Vagina (tissue), 2 donors: ENCODE measurements around the gene SUPT3H. TPM values are rescaled to one million over a fixed set of nuclear protein-coding genes. Genes with fewer than 3 reads are reported as not detected.
"Not testable (repeated sequence)": the region's sequence is repeated elsewhere in the genome, so short reads cannot be mapped to it uniquely, and the experiment has no call there.

Experiments
- DNase-seq, 2 donors: peaks; one replicate each; pipeline ENCODE4 v3.0.0-alpha.2; 2017; ENCODE audit errors: extremely low spot score in 2 of 2
- H3K27ac ChIP-seq: fragments of 200-600 bp; sonication (generic); one replicate; pipeline ENCODE4 v1.5.1; 2019
- H3K27me3 ChIP-seq: fragments of 200-600 bp; sonication (generic); one replicate; pipeline ENCODE4 v1.5.1; 2019
- H3K36me3 ChIP-seq, 2 donors: fragments of 200-600 bp; sonication (generic); one replicate each; pipeline ENCODE4 v1.5.1; 2017 to 2019
- H3K4me1 ChIP-seq: fragments of 200-600 bp; sonication (generic); one replicate; pipeline ENCODE4 v1.5.1; 2019
- H3K4me3 ChIP-seq, 2 donors: fragments of 200-600 bp; sonication (generic); 1 replicate in 1 of 2; 2 replicates in 1 of 2; pipeline ENCODE4 v1.5.1; 2016 to 2019
- H3K9me3 ChIP-seq: fragments of 200-600 bp; sonication (generic); one replicate; pipeline ENCODE4 v1.5.1; 2019
- POLR2A ChIP-seq, 2 donors: fragments of 450-650 bp; IDR thresholded peaks; one replicate each; pipeline ENCODE4 v1.6.1; 2017; ENCODE audit warnings: antibody characterized with exemption in 2 of 2, mild to moderate bottlenecking in 2 of 2, moderate library complexity in 2 of 2
- POLR2AphosphoS5 ChIP-seq, 2 donors: sonication (generic); formaldehyde crosslinking; IDR thresholded peaks; one replicate each; pipeline ENCODE4 v1.9.0; 2017; ENCODE audit warnings: antibody characterized with exemption in 2 of 2, mild to moderate bottlenecking in 2 of 2, low read depth in 1 of 2; ENCODE audit not compliant: insufficient read depth in 1 of 2
- intact Hi-C: fragments of 100-400 bp; cut with DNase I; formaldehyde crosslinking; loops from one replicate; pipeline ENCODE4 v1.15.1; 2023
- total RNA-seq: library from RNA; depleted of rRNA; stranded (reverse); fragments of >200 nt; gene quantifications from one replicate; pipeline ENCODE4 v1.2.3, GENCODE V29; 2016
- TF ChIP-seq, protein P1 (sequence below), 3 experiments: fragments of 450-650 bp in 2 of 3; fragments of 200-600 bp in 1 of 3; sonication (generic) in 1 of 3; IDR thresholded peaks; one replicate each; pipeline ENCODE4 v1.5.1; 2017 to 2019; ENCODE audit warnings: antibody characterized with exemption in 3 of 3, mild to moderate bottlenecking in 2 of 3, moderate library complexity in 2 of 3

The SUPT3H gene
- total RNA-seq, 1 donor from 2014 or later = 4.2 TPM

DNA sequence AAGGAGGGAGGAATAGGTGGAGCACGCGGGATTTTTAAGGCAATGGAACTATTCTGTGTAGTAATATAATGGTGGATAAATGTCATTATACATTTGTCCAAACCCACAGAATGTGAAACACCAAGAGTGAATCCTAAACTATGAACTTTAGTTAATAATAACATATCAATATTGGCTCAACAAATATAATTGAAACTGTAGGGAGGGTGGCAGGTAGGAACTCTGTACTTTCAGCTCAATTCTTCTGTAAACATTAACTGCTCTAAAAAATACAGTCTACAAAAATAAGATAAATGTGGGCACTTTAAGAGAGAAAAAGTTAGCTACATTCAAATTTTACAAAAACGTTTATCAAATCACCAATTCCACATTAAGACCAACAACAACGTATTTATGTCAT, 186.3 kb downstream of the SUPT3H start:
- intact Hi-C loops = no loop called here
- Histone ChIP-seq H3K27me3 (no peaks in the 10 kb centered on the region), H3K4me1 (no peaks in the 10 kb centered on the region), H3K27ac (no peak overlapping the region), H3K36me3 (no peaks in the 10 kb centered on the region), H3K4me3 (no peak overlapping the region), H3K9me3 (no peaks in the 10 kb centered on the region)
- no peak for DNase-seq
- TF ChIP-seq, protein P1, sequence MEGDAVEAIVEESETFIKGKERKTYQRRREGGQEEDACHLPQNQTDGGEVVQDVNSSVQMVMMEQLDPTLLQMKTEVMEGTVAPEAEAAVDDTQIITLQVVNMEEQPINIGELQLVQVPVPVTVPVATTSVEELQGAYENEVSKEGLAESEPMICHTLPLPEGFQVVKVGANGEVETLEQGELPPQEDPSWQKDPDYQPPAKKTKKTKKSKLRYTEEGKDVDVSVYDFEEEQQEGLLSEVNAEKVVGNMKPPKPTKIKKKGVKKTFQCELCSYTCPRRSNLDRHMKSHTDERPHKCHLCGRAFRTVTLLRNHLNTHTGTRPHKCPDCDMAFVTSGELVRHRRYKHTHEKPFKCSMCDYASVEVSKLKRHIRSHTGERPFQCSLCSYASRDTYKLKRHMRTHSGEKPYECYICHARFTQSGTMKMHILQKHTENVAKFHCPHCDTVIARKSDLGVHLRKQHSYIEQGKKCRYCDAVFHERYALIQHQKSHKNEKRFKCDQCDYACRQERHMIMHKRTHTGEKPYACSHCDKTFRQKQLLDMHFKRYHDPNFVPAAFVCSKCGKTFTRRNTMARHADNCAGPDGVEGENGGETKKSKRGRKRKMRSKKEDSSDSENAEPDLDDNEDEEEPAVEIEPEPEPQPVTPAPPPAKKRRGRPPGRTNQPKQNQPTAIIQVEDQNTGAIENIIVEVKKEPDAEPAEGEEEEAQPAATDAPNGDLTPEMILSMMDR (IDR thresholded peaks at IDR 0.05) = no peak
- TF ChIP-seq POLR2A (IDR thresholded peaks at IDR 0.05) (no peak), POLR2AphosphoS5 (IDR thresholded peaks at IDR 0.05; ENCODE audit: insufficient read depth in 1 of 2, low read depth in 1 of 2) (no peak)

DNA sequence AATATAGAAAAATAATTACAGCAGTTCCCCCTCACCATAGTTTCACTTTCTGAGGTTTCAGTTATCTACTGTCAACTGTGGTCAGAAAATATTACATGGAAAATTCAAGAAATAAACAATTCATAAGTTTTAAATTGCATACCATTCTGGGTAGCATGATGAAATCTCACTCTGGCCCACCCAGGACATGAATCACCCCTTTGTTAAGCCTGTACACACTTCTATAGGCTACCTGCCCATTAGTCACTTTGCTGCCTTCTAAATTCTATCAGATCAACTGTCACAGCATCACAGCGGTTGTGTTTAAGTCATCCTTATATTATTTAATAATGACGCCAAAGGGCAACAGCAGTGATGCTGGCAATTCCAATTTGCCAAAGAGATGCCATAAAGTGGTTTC, 189.9 kb downstream of the SUPT3H start:
- no peaks in the 10 kb centered on the region for H3K27me3 ChIP-seq
- no peaks in the 10 kb centered on the region for H3K4me1 ChIP-seq
- DNase-seq = no peak
- no peaks in the 10 kb centered on the region for H3K36me3 ChIP-seq
- H3K9me3 ChIP-seq = no peaks in the 10 kb centered on the region
- intact Hi-C loops = no loop called here
- TF ChIP-seq POLR2A (IDR thresholded peaks at IDR 0.05) (no peak), POLR2AphosphoS5 (IDR thresholded peaks at IDR 0.05; ENCODE audit: insufficient read depth in 1 of 2, low read depth in 1 of 2) (no peak)
- TF ChIP-seq, protein P1 (IDR thresholded peaks at IDR 0.05) = no peak
- no peak overlapping the region for H3K4me3 ChIP-seq
- H3K27ac ChIP-seq = no peak overlapping the region

- Histone ChIP-seq H3K36me3 (no peaks in the 10 kb centered on the region), H3K4me1 (no peaks in the 10 kb centered on the region), H3K4me3 (no peak overlapping the region), H3K27ac (no peak overlapping the region), H3K9me3 (no peaks in the 10 kb centered on the region), H3K27me3 (no peaks in the 10 kb centered on the region)
- no peak for DNase-seq
- TF ChIP-seq, protein P1 (IDR thresholded peaks at IDR 0.05) = no peak
- TF ChIP-seq POLR2AphosphoS5 (IDR thresholded peaks at IDR 0.05; ENCODE audit: insufficient read depth in 1 of 2, low read depth in 1 of 2) (no peak), POLR2A (IDR thresholded peaks at IDR 0.05) (no peak)
- intact Hi-C loops = no loop called here
Observed at GRCh38 chr6:45185403-45186251, 192.1 kb downstream of the SUPT3H start.

- no peak for DNase-seq
- TF ChIP-seq, protein P1 (IDR thresholded peaks at IDR 0.05) = no peak
- TF ChIP-seq POLR2A (IDR thresholded peaks at IDR 0.05) (no peak), POLR2AphosphoS5 (IDR thresholded peaks at IDR 0.05; ENCODE audit: insufficient read depth in 1 of 2, low read depth in 1 of 2) (no peak)
- no peaks in the 10 kb centered on the region for H3K36me3 ChIP-seq
- no peak overlapping the region for H3K4me3 ChIP-seq
- H3K27ac ChIP-seq = no peak overlapping the region
- no peaks in the 10 kb centered on the region for H3K27me3 ChIP-seq
- intact Hi-C loops = no loop called here
- H3K4me1 ChIP-seq = no peaks in the 10 kb centered on the region
- no peaks in the 10 kb centered on the region for H3K9me3 ChIP-seq
Observed at GRCh38 chr6:45184937-45185336, 192.8 kb downstream of the SUPT3H start.

DNA sequence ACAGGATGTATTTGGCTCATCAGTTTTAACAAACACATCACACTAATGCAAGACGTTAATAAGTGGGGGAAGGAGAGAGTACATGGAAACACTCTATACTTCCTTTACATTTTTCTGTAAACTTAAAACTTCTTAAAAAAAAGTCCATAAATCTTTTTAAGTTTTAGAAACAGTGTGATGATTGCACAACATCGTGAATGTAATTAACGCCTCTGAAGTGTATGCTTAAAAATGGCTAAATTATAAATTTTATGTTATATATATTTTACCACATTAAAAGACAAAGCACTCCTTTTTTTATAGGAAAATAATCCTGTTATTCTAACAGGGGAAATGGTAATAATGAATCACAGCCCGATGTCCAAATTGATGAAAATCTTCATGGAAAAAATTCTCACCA, 193.7 kb downstream of the SUPT3H start:
- no peak for DNase-seq
- no peaks in the 10 kb centered on the region for H3K36me3 ChIP-seq
- intact Hi-C loops = no loop called here
- H3K27me3 ChIP-seq = no peaks in the 10 kb centered on the region
- H3K27ac ChIP-seq = no peak overlapping the region
- no peaks in the 10 kb centered on the region for H3K9me3 ChIP-seq
- no peak for TF ChIP-seq POLR2A (IDR thresholded peaks at IDR 0.05)
- TF ChIP-seq, protein P1 (IDR thresholded peaks at IDR 0.05) = no peak
- no peak for TF ChIP-seq POLR2AphosphoS5 (IDR thresholded peaks at IDR 0.05; ENCODE audit: insufficient read depth in 1 of 2, low read depth in 1 of 2)
- no peaks in the 10 kb centered on the region for H3K4me1 ChIP-seq
- no peak overlapping the region for H3K4me3 ChIP-seq

DNA sequence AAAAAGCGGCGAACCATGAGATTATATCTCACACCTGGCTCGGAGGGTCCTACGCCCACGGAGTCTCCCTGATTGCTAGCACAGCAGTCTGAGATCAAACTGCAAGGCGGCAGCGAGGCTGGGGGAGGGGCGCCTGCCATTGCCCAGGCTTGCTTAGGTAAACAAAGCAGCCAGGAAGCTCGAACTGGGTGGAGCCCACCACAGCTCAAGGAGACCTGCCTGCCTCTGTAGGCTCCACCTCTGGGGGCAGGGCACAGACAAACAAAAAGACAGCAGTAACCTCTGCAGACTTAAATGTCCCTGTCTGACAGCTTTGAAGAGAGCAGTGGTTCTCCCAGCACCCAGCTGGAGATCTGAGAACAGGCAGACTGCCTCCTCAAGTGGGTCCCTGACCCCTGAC, 201.4 kb downstream of the SUPT3H start:
- H3K4me1 ChIP-seq, H3K36me3 ChIP-seq, H3K27me3 ChIP-seq, H3K9me3 ChIP-seq, DNase-seq, H3K4me3 ChIP-seq, H3K27ac ChIP-seq, intact Hi-C loops: not testable (repeated sequence)
